CD8-positive, alpha-beta memory T cell (primary cell): ENCODE measurements around the gene RNGTT. TPM values are rescaled to one million over a fixed set of nuclear protein-coding genes. Genes with fewer than 3 reads are reported as not detected.

ENCODE experiments used
- CTCF ChIA-PET: fragments of 350-600 bp; sonication (Branson Sonifier 250); formaldehyde crosslinking; loops from one replicate; lab custom pipeline; 2021; ENCODE audit warnings: antibody characterized with exemption; lab: Charles Lee
- POLR2A ChIA-PET: fragments of 350-600 bp; sonication (Branson Sonifier 250); formaldehyde crosslinking; loops from one replicate; lab custom pipeline; 2021; ENCODE audit warnings: antibody characterized with exemption; lab: Charles Lee
- DNase-seq, 5 donors: peaks; one replicate each; pipeline versions ENCODE4 v3.0.0 to v3.0.0-alpha.2; 2020 to 2022; ENCODE audit warnings: mixed read lengths in 1 of 5
- H3K27ac ChIP-seq: one replicate; pipeline ENCODE4 v1.7.0; 2013; ENCODE audit warnings: low read depth, mild to moderate bottlenecking, low read length, moderate library complexity
- H3K27me3 ChIP-seq: 2 replicates; pipeline ENCODE4 v1.7.0; 2013; ENCODE audit warnings: low read length, mild to moderate bottlenecking; ENCODE audit not compliant: insufficient read depth, poor library complexity, severe bottlenecking
- H3K36me3 ChIP-seq: 2 replicates; pipeline ENCODE4 v1.7.0; 2013; ENCODE audit warnings: mild to moderate bottlenecking, low read length, moderate library complexity; ENCODE audit not compliant: insufficient read depth
- H3K4me1 ChIP-seq: 2 replicates; pipeline ENCODE4 v1.7.0; 2013; ENCODE audit warnings: mild to moderate bottlenecking, low read length, moderate library complexity; ENCODE audit not compliant: insufficient read depth
- H3K4me3 ChIP-seq: 2 replicates; pipeline ENCODE4 v1.7.0; 2013; ENCODE audit warnings: mild to moderate bottlenecking, low read length
- H3K9me3 ChIP-seq: 2 replicates; pipeline ENCODE4 v1.7.0; 2013; ENCODE audit warnings: mild to moderate bottlenecking, low read length
- H3K27ac Mint-ChIP-seq, 8 donors: one replicate each; pipeline ENCODE4 v1.8.0; 2020 to 2021; ENCODE audit warnings: mixed read lengths in 8 of 8, mild to moderate bottlenecking in 6 of 8, inconsistent platforms in 3 of 8, moderate library complexity in 3 of 8
- H3K27me3 Mint-ChIP-seq, 2 donors: one replicate each; pipeline ENCODE4 v1.8.0; 2020 to 2021; ENCODE audit warnings: mixed read lengths in 2 of 2, mild to moderate bottlenecking in 1 of 2, moderate library complexity in 1 of 2
- H3K36me3 Mint-ChIP-seq, 3 donors: one replicate each; pipeline ENCODE4 v1.8.0; 2020 to 2021; ENCODE audit warnings: mixed read lengths in 3 of 3, inconsistent platforms in 1 of 3, mild to moderate bottlenecking in 1 of 3
- H3K4me1 Mint-ChIP-seq, 3 donors: one replicate each; pipeline ENCODE4 v1.8.0; 2020 to 2021; ENCODE audit warnings: mixed read lengths in 3 of 3, inconsistent platforms in 1 of 3, mild to moderate bottlenecking in 1 of 3
- H3K4me3 Mint-ChIP-seq, 7 donors: one replicate each; pipeline ENCODE4 v1.8.0; 2020 to 2021; ENCODE audit warnings: mixed read lengths in 7 of 7, mild to moderate bottlenecking in 6 of 7, moderate library complexity in 4 of 7, inconsistent platforms in 2 of 7
- H3K9me3 Mint-ChIP-seq, 5 donors: one replicate each; pipeline ENCODE4 v1.8.0; 2020 to 2022; ENCODE audit warnings: mixed read lengths in 5 of 5, mild to moderate bottlenecking in 3 of 5, moderate library complexity in 2 of 5, inconsistent platforms in 1 of 5
- polyA plus RNA-seq: library from polyadenylated mRNA; unstranded; fragments of 300-500 nt; fragmentation: Illumina TruSeq; gene quantifications from one replicate; pipeline ENCODE4 v1.2.3, GENCODE V29; 2021
- total RNA-seq, 2 experiments: library from RNA; stranded (reverse); gene quantifications; one replicate each; pipeline ENCODE4 v1.2.3, GENCODE V29; 2021

Gene RNGTT
- total and polyA plus RNA-seq, 3 experiments from 2014 or later: 16.0 to 22.3 (median 20.7) TPM

GRCh38 chr6:88563277-88563625 is 400.2 kb downstream of the RNGTT start:
- ChIA-PET POLR2A (no interaction called here), CTCF (no interaction called here)
- H3K9me3 ChIP-seq: no peaks in the 10 kb centered on the region
- H3K27me3 ChIP-seq: no peaks in the 10 kb centered on the region
- Mint-ChIP-seq H3K4me3 (no peak overlapping the region), H3K4me1 (no peaks in the 10 kb centered on the region), H3K36me3 (no peaks in the 10 kb centered on the region), H3K27me3 (peaks cover 2 to 10% of the 10 kb centered on the region in 2 donors), H3K27ac (no peak overlapping the region), H3K9me3 (peaks cover 0 to 4% (median 0%) of the 10 kb centered on the region in 5 donors)
- H3K36me3 ChIP-seq: no peaks in the 10 kb centered on the region
- no peak overlapping the region for H3K4me3 ChIP-seq
- H3K4me1 ChIP-seq: no peaks in the 10 kb centered on the region
- no peak for DNase-seq
- H3K27ac ChIP-seq: no peak overlapping the region

GRCh38 chr6:88562353-88563276 is 400.8 kb downstream of the RNGTT start:
- Mint-ChIP-seq H3K27ac (no peak overlapping the region), H3K36me3 (no peaks in the 10 kb centered on the region), H3K27me3 (peaks cover 2 to 5% of the 10 kb centered on the region in 2 donors), H3K4me1 (no peaks in the 10 kb centered on the region), H3K4me3 (no peak overlapping the region), H3K9me3 (no peaks in the 10 kb centered on the region)
- CTCF ChIA-PET: no interaction called here
- H3K27ac ChIP-seq: no peak overlapping the region
- POLR2A ChIA-PET: no interaction called here
- no peaks in the 10 kb centered on the region for H3K36me3 ChIP-seq
- no peaks in the 10 kb centered on the region for H3K27me3 ChIP-seq
- H3K4me3 ChIP-seq: no peak overlapping the region
- H3K9me3 ChIP-seq: no peaks in the 10 kb centered on the region
- no peak for DNase-seq
- H3K4me1 ChIP-seq: no peaks in the 10 kb centered on the region

GRCh38 chr6:88561954-88562315 is 401.5 kb downstream of the RNGTT start:
- DNase-seq: no peak
- no peak overlapping the region for H3K27ac ChIP-seq
- H3K27me3 ChIP-seq: no peaks in the 10 kb centered on the region
- no peaks in the 10 kb centered on the region for H3K4me1 ChIP-seq
- ChIA-PET CTCF (no interaction called here), POLR2A (no interaction called here)
- Mint-ChIP-seq H3K36me3 (no peaks in the 10 kb centered on the region), H3K27ac (no peak overlapping the region), H3K27me3 (peaks cover 2 to 5% of the 10 kb centered on the region in 2 donors), H3K4me1 (no peaks in the 10 kb centered on the region), H3K4me3 (no peak overlapping the region), H3K9me3 (no peaks in the 10 kb centered on the region)
- no peaks in the 10 kb centered on the region for H3K36me3 ChIP-seq
- H3K9me3 ChIP-seq: no peaks in the 10 kb centered on the region
- no peak overlapping the region for H3K4me3 ChIP-seq

DNA sequence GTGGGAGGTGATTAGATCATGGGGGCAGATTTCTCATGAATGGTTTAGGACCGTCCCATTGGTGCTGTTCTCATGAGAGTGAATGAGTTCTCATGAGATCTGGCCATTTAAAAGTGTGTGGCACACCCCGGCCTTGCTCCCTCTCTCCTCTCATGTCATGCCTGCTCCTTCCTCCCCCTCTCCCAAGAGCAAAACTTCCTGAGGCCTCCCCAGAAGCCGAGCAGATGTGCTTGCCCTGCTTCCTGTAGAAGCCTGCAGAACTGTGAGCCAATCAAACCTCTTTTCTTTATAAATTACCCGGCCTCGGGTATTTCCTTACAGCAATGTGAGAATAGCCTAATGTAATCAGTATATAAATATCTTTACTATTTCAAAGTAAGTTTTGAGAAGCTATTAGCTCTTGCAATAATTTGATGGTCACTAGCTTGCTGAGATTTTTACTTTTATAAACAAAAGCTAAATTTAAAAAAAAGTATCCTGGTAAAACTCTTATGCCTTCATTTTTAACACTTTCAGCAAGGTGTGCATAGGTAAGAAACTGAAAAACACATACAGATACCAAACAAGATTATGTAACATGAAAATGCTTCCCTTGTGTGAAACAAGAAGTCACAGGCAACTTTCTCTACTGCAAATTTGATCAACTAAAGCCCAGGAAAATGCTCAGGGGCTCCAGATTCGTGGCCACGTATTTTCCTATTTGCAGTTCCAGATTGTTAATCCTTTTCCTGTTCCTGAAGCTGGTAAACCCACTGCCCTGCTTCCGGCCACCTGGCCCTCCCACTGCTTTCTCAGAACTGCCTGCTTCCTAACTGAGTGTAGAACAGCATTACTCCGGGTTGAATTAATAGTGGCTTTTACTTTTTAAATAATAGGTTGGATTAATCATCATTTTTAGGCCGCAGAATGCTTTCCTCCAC is 402.1 kb downstream of the RNGTT start:
- CTCF ChIA-PET: no interaction called here
- Mint-ChIP-seq H3K4me3 (no peak overlapping the region), H3K9me3 (no peaks in the 10 kb centered on the region), H3K27ac (no peak overlapping the region), H3K4me1 (no peaks in the 10 kb centered on the region), H3K36me3 (no peaks in the 10 kb centered on the region), H3K27me3 (peaks cover 0 to 5% of the 10 kb centered on the region in 2 donors)
- Histone ChIP-seq H3K27ac (no peak overlapping the region), H3K27me3 (no peaks in the 10 kb centered on the region), H3K4me1 (no peaks in the 10 kb centered on the region), H3K36me3 (no peaks in the 10 kb centered on the region), H3K4me3 (no peak overlapping the region), H3K9me3 (no peaks in the 10 kb centered on the region)
- POLR2A ChIA-PET: no interaction called here
- DNase-seq: no peak

Other genes with a start within 250 kb of the RNGTT start
- gene PNRC1, start 117.1 kb upstream of the RNGTT start, total RNA-seq: 10 to 100 TPM; 79.4 to 84.5 TPM
- gene PNRC1, start 117.1 kb upstream of the RNGTT start, polyA plus RNA-seq: 597 TPM
- under 1 TPM; 0.71 to 0.81 TPM for gene SRSF12, start 154.5 kb upstream of the RNGTT start, total RNA-seq
- gene SRSF12, start 154.5 kb upstream of the RNGTT start, polyA plus RNA-seq: 0.23 TPM
- 10 to 100 TPM; 17.6 to 18.7 TPM for gene PM20D2, start 182.4 kb upstream of the RNGTT start, total RNA-seq
- gene PM20D2, start 182.4 kb upstream of the RNGTT start, polyA plus RNA-seq: 8.8 TPM